NK-92 (cell line): ENCODE results near the gene CCNC.

Source experiments
- DNase-seq: peaks from one replicate; lab custom pipeline; 2025; ENCODE audit not compliant: unreplicated experiment; lab: John Stamatoyannopoulos, UW

The CCNC gene

DNA sequence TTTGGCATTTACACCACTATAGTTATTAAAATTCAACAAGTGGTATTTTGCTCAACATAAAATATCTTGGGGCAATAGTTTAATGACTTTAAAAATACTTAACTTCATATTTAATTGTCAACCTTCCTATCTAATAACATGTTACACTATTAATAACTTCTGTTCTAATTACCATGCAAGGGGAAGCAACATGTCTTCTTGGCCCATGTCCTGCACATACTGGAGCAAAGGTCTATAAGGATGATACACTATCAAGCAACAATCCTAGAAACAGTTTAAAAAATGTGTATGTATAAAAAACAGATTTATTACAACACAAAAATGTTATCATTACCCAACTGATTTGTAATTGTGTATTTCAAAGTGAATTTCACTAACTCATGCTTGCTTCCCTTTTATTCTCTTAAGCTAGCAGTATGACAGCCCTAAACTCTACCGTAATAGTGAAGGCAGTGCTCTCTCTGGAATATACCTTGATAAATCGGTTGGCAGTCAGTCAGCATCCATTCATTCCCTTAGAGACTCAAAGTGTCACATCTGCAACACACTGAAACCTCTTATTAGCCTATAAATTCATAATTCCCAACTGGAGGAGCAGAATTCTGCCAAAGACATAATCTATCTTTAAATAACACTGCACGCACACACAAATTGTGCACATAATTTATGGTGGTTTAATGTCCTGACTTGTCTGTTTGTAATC, 18.3 kb downstream of the CCNC start:
- no peak for DNase-seq

GRCh38 chr6:99548706-99549105, 19.8 kb downstream of the CCNC start:
- DNase-seq = no peak

GRCh38 chr6:99547526-99547925, 20.9 kb downstream of the CCNC start:
- no peak for DNase-seq

GRCh38 chr6:99545442-99545841, 23.0 kb downstream of the CCNC start:
- DNase-seq = no peak

GRCh38 chr6:99543968-99544367, 24.5 kb downstream of the CCNC start:
- DNase-seq = no peak

DNA sequence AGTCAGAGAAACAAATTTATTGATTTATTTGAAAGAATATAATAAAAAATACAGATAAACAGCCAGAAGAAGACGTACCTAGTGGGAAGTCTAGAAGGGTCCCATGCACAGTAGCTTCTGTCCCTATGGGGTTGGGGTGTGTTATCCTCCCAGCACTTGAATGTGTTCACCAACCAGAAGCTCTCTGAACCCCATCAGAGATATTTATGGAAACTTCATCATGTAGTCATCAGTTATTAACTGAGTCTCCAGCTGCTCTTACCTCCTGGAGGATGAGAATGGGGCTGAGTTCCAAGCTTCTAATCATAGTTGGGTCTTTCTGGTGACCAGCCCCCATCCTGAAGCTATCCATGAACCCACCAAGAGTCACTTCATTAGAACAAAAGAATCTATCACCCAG, 37.8 kb downstream of the CCNC start:
- no peak for DNase-seq

- DNase-seq = no peak
Observed at GRCh38 chr6:99522531-99522930, 45.9 kb downstream of the CCNC start.

DNA sequence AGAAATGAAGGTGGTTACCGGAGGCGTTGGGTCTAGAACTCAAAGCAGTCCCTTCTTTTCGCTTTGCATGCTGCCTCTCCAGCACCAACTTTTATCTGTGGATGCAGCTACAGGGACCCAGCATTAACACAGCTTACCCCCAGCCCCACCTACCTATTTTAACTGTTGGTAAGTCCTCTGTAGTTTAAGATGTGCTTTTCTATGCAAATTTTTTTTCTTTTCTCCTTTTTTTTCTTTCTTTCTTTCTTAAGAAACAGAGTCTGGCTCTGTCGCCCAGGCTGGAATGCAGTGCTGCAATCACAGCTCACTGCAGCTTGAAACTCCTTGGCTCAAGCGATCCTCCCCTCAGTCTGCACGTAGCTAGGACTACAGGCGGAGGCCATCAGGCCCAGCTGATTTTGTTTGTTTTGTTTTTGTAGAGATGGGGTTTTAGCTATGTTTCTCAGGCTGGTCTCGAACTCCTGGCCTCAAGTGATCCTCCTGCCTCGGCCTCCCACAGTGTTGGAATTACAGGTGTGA, 46.8 kb downstream of the CCNC start:
- DNase-seq = no peak

- no peak for DNase-seq
Observed at GRCh38 chr6:99520855-99521632, 47.4 kb downstream of the CCNC start.

DNA sequence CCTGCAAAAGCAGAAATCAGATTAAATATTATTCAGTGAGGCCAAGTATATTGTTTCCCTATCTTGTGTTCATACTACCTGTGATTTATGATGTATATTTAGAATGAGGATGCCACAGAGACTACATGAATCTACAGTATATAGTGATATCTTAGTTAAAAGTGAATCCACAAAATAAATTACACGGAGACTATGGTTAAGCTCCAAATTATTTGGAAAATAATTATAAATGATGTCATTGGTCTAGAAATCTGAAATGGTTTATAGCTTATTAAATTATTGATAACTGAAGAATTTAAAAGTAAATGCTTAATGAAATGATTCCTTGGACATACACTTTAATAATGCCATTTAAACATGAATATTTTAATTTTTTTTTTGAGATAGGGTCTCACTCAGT, 49.0 kb downstream of the CCNC start:
- no peak for DNase-seq

DNA sequence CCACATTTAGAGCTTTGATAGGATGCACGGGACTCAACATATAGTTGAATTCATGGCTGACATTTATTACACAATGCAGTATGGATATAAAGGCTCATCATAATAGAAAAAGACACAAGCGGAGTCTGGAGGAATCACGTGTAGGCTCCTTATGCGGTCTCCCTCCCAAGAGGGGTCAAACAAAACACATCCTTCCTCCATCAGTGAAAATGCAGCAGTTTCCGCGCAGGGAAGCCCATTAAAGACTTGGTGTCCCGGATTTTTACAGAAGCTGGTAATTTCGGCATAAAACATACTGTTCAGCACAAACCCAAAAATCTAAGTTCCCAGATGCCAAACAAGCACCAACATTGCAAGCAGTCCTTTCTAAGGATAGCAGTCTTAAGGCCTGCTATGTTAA, 54.4 kb downstream of the CCNC start:
- no peak for DNase-seq

DNA sequence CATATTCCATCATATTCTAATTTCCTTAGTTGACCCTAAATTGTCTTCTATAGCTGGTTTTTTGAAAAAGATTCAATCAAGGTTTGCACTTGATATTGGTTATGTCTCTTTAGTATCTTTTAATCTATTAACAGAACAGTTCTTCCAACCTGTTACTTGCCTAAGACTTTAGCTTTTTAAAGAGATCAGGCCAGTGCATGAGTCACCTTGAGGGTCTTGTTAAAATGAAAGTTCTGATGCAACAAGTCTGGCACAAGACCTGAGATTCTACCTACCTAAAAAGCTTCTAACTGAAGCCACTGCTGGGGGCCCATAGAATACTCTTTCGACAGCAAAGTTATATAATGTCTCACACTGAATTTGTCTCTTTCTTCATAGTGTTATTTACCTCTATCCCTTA, 56.4 kb downstream of the CCNC start:
- DNase-seq = no peak

GRCh38 chr6:99507648-99508047, 60.8 kb downstream of the CCNC start:
- no peak for DNase-seq

GRCh38 chr6:99501762-99502161, 66.7 kb downstream of the CCNC start:
- no peak for DNase-seq

DNA sequence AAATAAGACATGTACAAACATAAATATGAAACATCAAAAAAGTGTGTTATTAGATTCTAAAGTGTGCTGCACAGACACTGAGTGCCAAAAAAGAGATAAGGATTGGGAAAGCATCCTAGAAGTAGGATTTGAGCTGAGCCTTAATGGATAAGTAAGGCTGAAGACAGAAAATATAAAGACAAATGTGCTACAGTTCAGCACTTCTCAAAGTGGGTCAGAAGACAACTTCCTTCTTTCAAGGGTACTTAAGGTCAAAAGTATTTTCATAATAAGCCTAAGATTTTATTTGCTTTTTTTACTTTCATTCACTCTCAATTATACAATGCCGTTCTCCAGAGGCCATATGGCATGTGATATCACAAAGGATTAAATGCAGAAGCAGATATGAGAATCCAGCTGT, 70.0 kb downstream of the CCNC start:
- DNase-seq = no peak

- no peak for DNase-seq
Observed at GRCh38 chr6:99495466-99495865, 73.0 kb downstream of the CCNC start.
